GM23248 (cell line): ENCODE data around the gene IP6K3. TPM values are rescaled to one million over a fixed set of nuclear protein-coding genes. Genes with fewer than 3 reads are reported as not detected.

Source experiments
- DNase-seq: peaks from one replicate; pipeline ENCODE4 v3.0.0-alpha.2; 2015
- H2AFZ ChIP-seq: fragments of 200-600 bp; sonication (generic); 2 replicates; pipeline ENCODE4 v1.6.1; 2016; ENCODE audit warnings: antibody characterized with exemption
- H3F3A ChIP-seq: fragments of 200-600 bp; sonication (generic); 2 replicates; pipeline ENCODE4 v1.6.1; 2016; ENCODE audit warnings: mild to moderate bottlenecking, antibody characterized with exemption, mixed run types; ENCODE audit not compliant: insufficient read depth
- H3K27ac ChIP-seq: fragments of 200-600 bp; sonication (generic); 2 replicates; pipeline ENCODE4 v1.5.1; 2016; ENCODE audit warnings: mild to moderate bottlenecking
- H3K27me3 ChIP-seq: fragments of 200-600 bp; sonication (generic); replicated peaks from 2 replicates; pipeline ENCODE4 v1.6.1; 2016; ENCODE audit warnings: mild to moderate bottlenecking; ENCODE audit not compliant: insufficient read depth
- H3K36me3 ChIP-seq: fragments of 200-600 bp; sonication (generic); 2 replicates; pipeline ENCODE4 v1.6.1; 2016; ENCODE audit warnings: low read depth, mild to moderate bottlenecking
- H3K4me1 ChIP-seq: fragments of 200-600 bp; sonication (generic); 2 replicates; pipeline ENCODE4 v1.6.1; 2016; ENCODE audit warnings: mild to moderate bottlenecking; ENCODE audit not compliant: insufficient read depth
- H3K4me2 ChIP-seq: fragments of 200-600 bp; sonication (generic); one replicate; pipeline ENCODE4 v1.6.1; 2016; ENCODE audit warnings: mild to moderate bottlenecking; ENCODE audit not compliant: unreplicated experiment
- H3K4me3 ChIP-seq: fragments of 200-600 bp; sonication (generic); 2 replicates; pipeline ENCODE4 v1.5.1; 2016; ENCODE audit warnings: mild to moderate bottlenecking
- H3K79me2 ChIP-seq: fragments of 200-600 bp; sonication (generic); 2 replicates; pipeline ENCODE4 v1.6.1; 2016; ENCODE audit warnings: mild to moderate bottlenecking; ENCODE audit not compliant: insufficient read depth
- H3K9ac ChIP-seq: fragments of 200-600 bp; sonication (generic); 2 replicates; pipeline ENCODE4 v1.6.1; 2016; ENCODE audit warnings: mild to moderate bottlenecking
- H3K9me2 ChIP-seq: fragments of 200-600 bp; sonication (generic); 2 replicates; pipeline ENCODE4 v1.6.1; 2016; ENCODE audit warnings: mixed run types, mild to moderate bottlenecking, moderate library complexity; ENCODE audit not compliant: insufficient read depth
- H3K9me3 ChIP-seq: fragments of 200-600 bp; sonication (generic); one replicate; pipeline ENCODE4 v1.6.1; 2017; ENCODE audit warnings: low read depth
- H4K20me1 ChIP-seq: fragments of 200-600 bp; sonication (generic); 2 replicates; pipeline ENCODE4 v1.6.0; 2016; ENCODE audit not compliant: insufficient read depth
- EZH2 ChIP-seq: fragments of 200-600 bp; sonication (generic); IDR thresholded peaks from 2 replicates; pipeline ENCODE4 v1.6.1; 2018; ENCODE audit warnings: antibody characterized with exemption, mild to moderate bottlenecking; ENCODE audit not compliant: insufficient read depth, poor library complexity, severe bottlenecking
- EZH2phosphoT487 ChIP-seq: fragments of 200-600 bp; sonication (generic); IDR thresholded peaks from 2 replicates; pipeline ENCODE4 v1.6.1; 2018; ENCODE audit warnings: antibody characterized with exemption, moderate library complexity, mild to moderate bottlenecking, low read depth; ENCODE audit not compliant: insufficient read depth
- WGBS, 2 experiments: methylation state at CpG; one replicate each; pipeline ENCODE4 v1.1.6; 2015 to 2017; ENCODE audit warnings: low lambda C conversion rate in 2 of 2, low coverage in 1 of 2; ENCODE audit errors: missing lambda C conversion rate in 2 of 2; 5-methylcytosine and 5-hydroxymethylcytosine counted together
- in situ Hi-C: fragments of 300-500 bp; cut with MboI; formaldehyde crosslinking; loops from 2 replicates; pipeline ENCODE4 v1.15.0; 2020
- polyA plus RNA-seq: library from polyadenylated mRNA; unstranded; fragments of >200 nt; fragmentation: Nextera tagmentation; extraction: Ambion mirVana; gene quantifications from 2 replicates; pipeline ENCODE4 v1.2.1, GENCODE V29; 2016
- total RNA-seq: library from RNA; depleted of rRNA; stranded (reverse); fragments of >200 nt; shearing (Covaris generic); gene quantifications from 2 replicates; pipeline ENCODE4 v1.2.3, GENCODE V29; 2014

IP6K3 gene
- total and polyA plus RNA-seq, 2 experiments from 2014 or later = not detected

- Histone ChIP-seq H2AFZ (no peak overlapping the region), H3K9me2 (no peaks in the 10 kb centered on the region), H3K27ac (no peak overlapping the region), H3F3A (no peaks in the 10 kb centered on the region), H3K4me1 (peaks cover 4% of the 10 kb centered on the region; the same call in 1 of the 2 replicates), H3K4me2 (no peak overlapping the region), H3K79me2 (no peaks in the 10 kb centered on the region), H3K9ac (no peak overlapping the region), H3K4me3 (no peak overlapping the region), H4K20me1 (no peaks in the 10 kb centered on the region), H3K27me3 (no peaks in the 10 kb centered on the region), H3K9me3 (no peaks in the 10 kb centered on the region), H3K36me3 (no peaks in the 10 kb centered on the region; the same call in 1 of the 2 replicates)
- DNase-seq = no peak
- 96 to 98% methylated on average over 4 to 7 of the region's 7 CpGs for WGBS, 2 experiments
- TF ChIP-seq EZH2phosphoT487 (no peak), EZH2 (no peak)
- in situ Hi-C loops = no loop called here
Observed at GRCh38 chr6:33684983-33685382, 61.7 kb downstream of the IP6K3 start.

DNA sequence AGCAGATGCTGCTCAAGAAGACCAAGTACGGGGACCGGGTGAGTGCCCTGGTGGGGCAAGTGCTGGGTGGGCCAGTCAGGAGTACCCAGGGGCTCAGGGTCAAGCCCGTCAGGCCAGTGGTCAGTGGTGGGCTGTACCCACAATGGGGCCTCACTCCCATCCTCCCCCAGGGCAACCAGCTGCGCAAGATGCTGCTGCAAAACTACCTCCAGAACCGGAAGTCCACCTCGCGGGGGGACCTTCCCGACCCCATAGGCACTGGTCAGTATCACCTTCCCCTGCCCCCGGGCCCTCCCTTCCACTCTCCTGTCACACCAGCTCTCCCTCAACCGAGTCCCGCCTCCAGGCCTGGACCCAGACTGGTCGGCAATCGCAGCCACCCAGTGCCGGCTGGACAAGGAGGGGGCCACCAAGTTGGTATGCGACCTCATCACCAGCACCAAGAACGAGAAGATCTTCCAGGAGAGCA lies 62.2 kb downstream of the IP6K3 start:
- H3K27ac ChIP-seq = no peak overlapping the region
- H3K9me3 ChIP-seq = no peaks in the 10 kb centered on the region
- no peaks in the 10 kb centered on the region for H3K27me3 ChIP-seq
- 89 to 91% methylated on average over 13 to 16 of the region's 16 CpGs for WGBS, 2 experiments
- no peaks in the 10 kb centered on the region; the same call in 1 of the 2 replicates for H3K36me3 ChIP-seq
- no peaks in the 10 kb centered on the region for H3K79me2 ChIP-seq
- H4K20me1 ChIP-seq = no peaks in the 10 kb centered on the region
- TF ChIP-seq EZH2phosphoT487 = no peak
- TF ChIP-seq EZH2 = no peak
- H3K9me2 ChIP-seq = no peaks in the 10 kb centered on the region
- H3F3A ChIP-seq = no peaks in the 10 kb centered on the region
- no peak overlapping the region for H3K4me3 ChIP-seq
- no peak overlapping the region for H3K4me2 ChIP-seq
- H3K4me1 ChIP-seq = peaks cover 4% of the 10 kb centered on the region; the same call in 1 of the 2 replicates
- no peak overlapping the region for H2AFZ ChIP-seq
- no peak for DNase-seq
- in situ Hi-C loops = no loop called here
- H3K9ac ChIP-seq = no peak overlapping the region

DNA sequence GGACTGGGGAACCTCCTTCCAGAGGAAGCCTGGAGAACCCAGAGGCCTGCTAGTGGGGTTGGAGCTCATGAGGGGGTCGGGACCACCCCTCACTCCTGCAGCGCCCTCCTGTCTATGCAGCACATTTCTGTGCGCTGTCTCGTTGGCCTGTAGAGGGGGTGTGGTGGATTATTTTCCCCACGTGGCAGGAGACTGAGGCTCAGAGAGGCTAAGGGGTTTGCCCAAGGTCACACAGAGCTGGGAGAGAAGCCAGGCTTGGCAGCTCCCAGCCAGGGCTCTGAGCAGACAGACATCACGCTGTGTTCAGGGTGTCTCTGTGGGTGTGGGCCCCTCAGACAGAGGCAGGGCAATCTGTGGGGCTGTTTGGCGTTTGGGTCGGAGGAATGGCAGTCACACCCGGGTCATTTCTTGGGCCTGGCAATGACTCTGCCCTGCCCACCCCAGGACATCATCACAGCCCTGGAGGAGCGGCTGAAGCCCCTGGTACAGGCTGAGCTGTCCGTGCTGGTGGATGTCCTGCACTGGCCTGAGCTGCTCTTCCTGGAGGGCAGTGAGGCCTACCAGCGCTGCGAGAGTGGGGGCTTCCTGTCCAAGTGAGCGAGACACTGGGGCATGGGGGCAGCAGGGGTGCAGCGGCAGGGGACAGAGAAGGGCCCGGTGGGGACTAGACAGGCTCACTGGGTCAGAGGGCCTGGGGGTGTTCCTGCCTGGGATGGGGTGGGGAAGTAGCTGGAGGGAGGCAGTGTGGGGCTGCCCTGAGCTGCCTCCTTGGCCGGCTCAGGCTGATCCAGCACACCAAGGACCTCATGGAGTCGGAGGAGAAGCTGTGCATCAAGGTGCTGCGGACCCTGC lies 62.9 kb downstream of the IP6K3 start:
- H3K4me1 ChIP-seq = peaks cover 4% of the 10 kb centered on the region; the same call in 1 of the 2 replicates
- H2AFZ ChIP-seq = no peak overlapping the region
- no peaks in the 10 kb centered on the region for H3K79me2 ChIP-seq
- no peaks in the 10 kb centered on the region for H3K9me3 ChIP-seq
- no peak overlapping the region for H3K27ac ChIP-seq
- no peak for DNase-seq
- no peak overlapping the region for H3K4me2 ChIP-seq
- H3K36me3 ChIP-seq = no peaks in the 10 kb centered on the region; the same call in 1 of the 2 replicates
- no peaks in the 10 kb centered on the region for H3F3A ChIP-seq
- no peak overlapping the region for H3K9ac ChIP-seq
- in situ Hi-C loops = no loop called here
- no peak for TF ChIP-seq EZH2
- no peak for TF ChIP-seq EZH2phosphoT487
- no peaks in the 10 kb centered on the region for H4K20me1 ChIP-seq
- no peaks in the 10 kb centered on the region for H3K9me2 ChIP-seq
- H3K27me3 ChIP-seq = no peaks in the 10 kb centered on the region
- H3K4me3 ChIP-seq = no peak overlapping the region
- WGBS, 2 experiments = 67 to 73% methylated on average over 16 to 19 of the region's 19 CpGs

GRCh38 chr6:33683051-33683571 lies 63.6 kb downstream of the IP6K3 start:
- peak; percentile 23 for DNase-seq
- H2AFZ ChIP-seq = no peak overlapping the region
- WGBS, 2 experiments = 32 to 56% methylated on average over 12 to 13 of the region's 15 CpGs
- no peaks in the 10 kb centered on the region for H3K9me3 ChIP-seq
- no peaks in the 10 kb centered on the region for H4K20me1 ChIP-seq
- H3F3A ChIP-seq = no peaks in the 10 kb centered on the region
- H3K27me3 ChIP-seq = no peaks in the 10 kb centered on the region
- no peak overlapping the region for H3K27ac ChIP-seq
- no peak overlapping the region for H3K4me2 ChIP-seq
- H3K9me2 ChIP-seq = no peaks in the 10 kb centered on the region
- no peak overlapping the region for H3K9ac ChIP-seq
- TF ChIP-seq EZH2 (no peak), EZH2phosphoT487 (no peak)
- H3K79me2 ChIP-seq = no peaks in the 10 kb centered on the region
- H3K36me3 ChIP-seq = no peaks in the 10 kb centered on the region
- peaks cover 4% of the 10 kb centered on the region; the same call in 1 of the 2 replicates for H3K4me1 ChIP-seq
- in situ Hi-C loops = no loop called here
- H3K4me3 ChIP-seq = no peak overlapping the region
